ENCODE measurements around the gene PPP3CA. TPM values are rescaled to one million over a fixed set of nuclear protein-coding genes. Genes with fewer than 3 reads are reported as not detected.

The PPP3CA gene
- total RNA-seq, 4 donors from 2014 or later: 32.7 to 45.1 (median 44.0) TPM

GRCh38 chr4:101285985-101286384 lies 61.3 kb downstream of the PPP3CA start:
- Histone ChIP-seq H3K9me3 (no peaks in the 10 kb centered on the region), H3K36me3 (no peaks in the 10 kb centered on the region), H3K4me3 (no peak overlapping the region), H3K4me1 (peaks cover 0 to 77% (median 9%) of the 10 kb centered on the region in 4 donors), H3K27me3 (no peaks in the 10 kb centered on the region), H3K27ac (no peak overlapping the region)
- TF ChIP-seq CTCF (IDR thresholded peaks at IDR 0.05) (no peak), POLR2A (IDR thresholded peaks at IDR 0.05) (no peak), EP300 (IDR thresholded peaks at IDR 0.05) (no peak)
- 85 to 94% methylated on average over 4 of the region's 4 CpGs for WGBS, 2 donors
- DNase-seq (ENCODE audit: low spot score in 2 of 2): no peak

- Histone ChIP-seq H3K27me3 (no peaks in the 10 kb centered on the region), H3K36me3 (no peaks in the 10 kb centered on the region), H3K9me3 (no peaks in the 10 kb centered on the region), H3K4me3 (no peak overlapping the region), H3K27ac (no peak overlapping the region), H3K4me1 (peaks cover 0 to 82% (median 9%) of the 10 kb centered on the region in 4 donors)
- TF ChIP-seq EP300 (IDR thresholded peaks at IDR 0.05): no peak
- DNase-seq (ENCODE audit: low spot score in 2 of 2): no peak
- WGBS, 2 donors: 44 to 60% methylated on average over 1 of the region's 1 CpG
Measured at GRCh38 chr4:101284546-101284945, 62.8 kb downstream of the PPP3CA start.

GRCh38 chr4:101283434-101283833 lies 63.9 kb downstream of the PPP3CA start:
- TF ChIP-seq POLR2A (IDR thresholded peaks at IDR 0.05): no peak
- 91 to 95% methylated on average over 2 of the region's 2 CpGs for WGBS, 2 donors
- no peak overlapping the region for H3K4me3 ChIP-seq
- H3K9me3 ChIP-seq: no peaks in the 10 kb centered on the region
- no peaks in the 10 kb centered on the region for H3K27me3 ChIP-seq
- H3K36me3 ChIP-seq: no peaks in the 10 kb centered on the region
- DNase-seq (ENCODE audit: low spot score in 2 of 2): no peak
- H3K4me1 ChIP-seq: peaks cover 0 to 80% (median 4%) of the 10 kb centered on the region in 4 donors
- H3K27ac ChIP-seq: no peak overlapping the region

- Histone ChIP-seq H3K4me3 (no peak overlapping the region), H3K4me1 (peaks cover 0 to 73% (median under 1%) of the 10 kb centered on the region in 4 donors), H3K9me3 (no peaks in the 10 kb centered on the region), H3K27me3 (no peaks in the 10 kb centered on the region), H3K36me3 (no peaks in the 10 kb centered on the region), H3K27ac (no peak overlapping the region)
- no peak for DNase-seq (ENCODE audit: low spot score in 2 of 2)
- WGBS, 2 donors: 79 to 87% methylated on average over 4 of the region's 4 CpGs
- no peak for TF ChIP-seq CTCF (IDR thresholded peaks at IDR 0.05)
- no peak for TF ChIP-seq POLR2A (IDR thresholded peaks at IDR 0.05)
- TF ChIP-seq EP300 (IDR thresholded peaks at IDR 0.05): no peak
Measured at GRCh38 chr4:101282076-101282844, 65.1 kb downstream of the PPP3CA start.

- Histone ChIP-seq H3K4me3 (no peak overlapping the region), H3K9me3 (no peaks in the 10 kb centered on the region), H3K4me1 (peaks cover 0 to 70% (median 0%) of the 10 kb centered on the region in 4 donors), H3K27me3 (no peaks in the 10 kb centered on the region), H3K36me3 (no peaks in the 10 kb centered on the region), H3K27ac (no peak overlapping the region)
- DNase-seq (ENCODE audit: low spot score in 2 of 2): no peak
- no peak for TF ChIP-seq POLR2A (IDR thresholded peaks at IDR 0.05)
- no peak for TF ChIP-seq EP300 (IDR thresholded peaks at IDR 0.05)
- no peak for TF ChIP-seq CTCF (IDR thresholded peaks at IDR 0.05)
- 77 to 83% methylated on average over 3 of the region's 3 CpGs for WGBS, 2 donors
Measured at GRCh38 chr4:101280866-101281600, 66.3 kb downstream of the PPP3CA start.

GRCh38 chr4:101279377-101279871 lies 67.9 kb downstream of the PPP3CA start:
- DNase-seq (ENCODE audit: low spot score in 2 of 2): peak in 1 of 2 donors; percentile 48
- H3K4me1 ChIP-seq: peaks cover 0 to 68% (median 2%) of the 10 kb centered on the region in 4 donors
- 37 to 47% methylated on average over 3 of the region's 3 CpGs for WGBS, 2 donors
- peak overlapping the region in 1 of 4 donors; percentile 2 for H3K27ac ChIP-seq
- TF ChIP-seq CTCF (IDR thresholded peaks at IDR 0.05) (no peak), EP300 (IDR thresholded peaks at IDR 0.05) (peak in 1 of 2 donors; percentile 50), POLR2A (IDR thresholded peaks at IDR 0.05) (no peak)
- no peaks in the 10 kb centered on the region for H3K36me3 ChIP-seq
- H3K4me3 ChIP-seq: no peak overlapping the region
- no peaks in the 10 kb centered on the region for H3K27me3 ChIP-seq
- no peaks in the 10 kb centered on the region for H3K9me3 ChIP-seq

Measured in tibial nerve (tissue), 4 donors.